HEK293 (cell line): ENCODE measurements around the gene PTPN9.

ENCODE experiments used
- CTCF ChIA-PET: fragments of 350-600 bp; formaldehyde crosslinking; extraction: SDS; loops from one replicate; lab custom pipeline; 2021; ENCODE audit warnings: antibody characterized with exemption; lab: Yijun Ruan, JAX
- POLR2A ChIA-PET: fragments of 300-600 bp; formaldehyde crosslinking; extraction: SDS; loops from one replicate; lab custom pipeline; 2020; ENCODE audit warnings: antibody characterized with exemption, inconsistent platforms; lab: Yijun Ruan, JAX
- H3K27ac ChIP-seq: fragments of 200-500 bp; sonication (Bioruptor generic); 2 replicates; pipeline ENCODE4 v1.5.1; 2014; ENCODE audit warnings: low read depth, low read length, control low read depth, inconsistent platforms; ENCODE audit errors: extremely low read depth
- H3K36me3 ChIP-seq, 2 experiments: fragments of 200-500 bp in 1 of 2; sonication (Bioruptor generic) in 1 of 2; 1 replicate in 1 of 2; 2 replicates in 1 of 2; pipeline ENCODE4 v1.5.1; 2014 to 2017; ENCODE audit warnings: inconsistent platforms in 2 of 2, low read length in 2 of 2; ENCODE audit not compliant: control insufficient read depth in 2 of 2, insufficient read depth in 1 of 2
- H3K4me1 ChIP-seq: fragments of 200-500 bp; sonication (Bioruptor generic); 2 replicates; pipeline ENCODE4 v1.5.1; 2014; ENCODE audit warnings: mild to moderate bottlenecking, low read length, inconsistent platforms; ENCODE audit not compliant: control insufficient read depth, insufficient read depth
- H3K4me3 ChIP-seq: 2 replicates; pipeline ENCODE4 v1.5.1; 2011; ENCODE audit warnings: low read depth, mild to moderate bottlenecking, control low read depth, low read length, moderate library complexity
- H3K9me3 ChIP-seq: fragments of 200-500 bp; sonication (Bioruptor generic); 2 replicates; pipeline ENCODE4 v1.5.1; 2014; ENCODE audit warnings: low read depth, low read length, inconsistent platforms; ENCODE audit not compliant: control insufficient read depth, insufficient read depth
- GLI4 ChIP-seq: fragments of 450-650 bp; formaldehyde crosslinking; IDR thresholded peaks from 2 replicates; pipeline ENCODE4 v1.5.1; 2016; ENCODE audit warnings: missing biosample characterization, missing genetic modification characterization
- KLF16 ChIP-seq: fragments of 450-650 bp; formaldehyde crosslinking; IDR thresholded peaks from 2 replicates; pipeline ENCODE4 v1.5.1; 2017; ENCODE audit warnings: missing biosample characterization, missing genetic modification characterization
- KLF17 ChIP-seq: fragments of 450-650 bp; formaldehyde crosslinking; IDR thresholded peaks from 2 replicates; pipeline ENCODE4 v1.5.1; 2016; ENCODE audit warnings: missing biosample characterization, missing genetic modification characterization
- ZBTB26 ChIP-seq: fragments of 450-650 bp; formaldehyde crosslinking; optimal IDR thresholded peaks from 2 replicates; pipeline ENCODE3; 2016; ENCODE audit warnings: missing biosample characterization, mild to moderate bottlenecking, missing genetic modification characterization
- ZBTB44 ChIP-seq: fragments of 450-650 bp; IDR thresholded peaks from 2 replicates; pipeline ENCODE4 v1.5.1; 2018; ENCODE audit warnings: missing biosample characterization, mild to moderate bottlenecking, missing genetic modification characterization
- ZBTB8A ChIP-seq: fragments of 450-650 bp; formaldehyde crosslinking; IDR thresholded peaks from 2 replicates; pipeline ENCODE4 v1.5.1; 2016; ENCODE audit warnings: missing biosample characterization, missing genetic modification characterization
- ZNF184 ChIP-seq: fragments of 450-650 bp; IDR thresholded peaks from 2 replicates; pipeline ENCODE4 v1.5.1; 2018; ENCODE audit warnings: missing biosample characterization, mild to moderate bottlenecking, missing genetic modification characterization
- ZNF223 ChIP-seq: fragments of 450-650 bp; formaldehyde crosslinking; IDR thresholded peaks from 2 replicates; pipeline ENCODE4 v1.5.1; 2016; ENCODE audit warnings: missing biosample characterization, missing genetic modification characterization
- ZNF302 ChIP-seq: fragments of 450-650 bp; formaldehyde crosslinking; IDR thresholded peaks from 2 replicates; pipeline ENCODE4 v1.5.1; 2016; ENCODE audit warnings: missing biosample characterization, missing genetic modification characterization, low read depth
- ZNF48 ChIP-seq: fragments of 450-650 bp; formaldehyde crosslinking; IDR thresholded peaks from 2 replicates; pipeline ENCODE4 v1.5.1; 2016; ENCODE audit warnings: missing biosample characterization, missing genetic modification characterization
- ZNF501 ChIP-seq: fragments of 450-650 bp; formaldehyde crosslinking; IDR thresholded peaks from 2 replicates; pipeline ENCODE4 v1.5.1; 2016; ENCODE audit warnings: missing biosample characterization, missing genetic modification characterization
- ZNF548 ChIP-seq: fragments of 450-650 bp; formaldehyde crosslinking; IDR thresholded peaks from 2 replicates; pipeline ENCODE4 v1.5.1; 2016; ENCODE audit warnings: missing biosample characterization, missing genetic modification characterization
- ZNF600 ChIP-seq: fragments of 450-650 bp; formaldehyde crosslinking; IDR thresholded peaks from 2 replicates; pipeline ENCODE4 v1.5.1; 2016; ENCODE audit warnings: missing biosample characterization, missing genetic modification characterization
- ZNF610 ChIP-seq: fragments of 450-650 bp; formaldehyde crosslinking; IDR thresholded peaks from 2 replicates; pipeline ENCODE4 v1.5.1; 2016; ENCODE audit warnings: missing biosample characterization, missing genetic modification characterization, borderline replicate concordance
- ZNF704 ChIP-seq: fragments of 450-650 bp; formaldehyde crosslinking; IDR thresholded peaks from 2 replicates; pipeline ENCODE4 v1.5.1; 2016; ENCODE audit warnings: missing biosample characterization, missing genetic modification characterization
- ZNF768 ChIP-seq: fragments of 450-650 bp; formaldehyde crosslinking; IDR thresholded peaks from 2 replicates; pipeline ENCODE4 v1.5.1; 2018; ENCODE audit warnings: missing biosample characterization, mild to moderate bottlenecking, missing genetic modification characterization
- ZNF777 ChIP-seq: fragments of 450-650 bp; formaldehyde crosslinking; IDR thresholded peaks from 2 replicates; pipeline ENCODE4 v1.5.1; 2017; ENCODE audit warnings: missing biosample characterization, missing genetic modification characterization, borderline replicate concordance
- ZNF785 ChIP-seq: fragments of 450-650 bp; formaldehyde crosslinking; IDR thresholded peaks from 2 replicates; pipeline ENCODE4 v1.5.1; 2016; ENCODE audit warnings: missing biosample characterization, missing genetic modification characterization
- ZSCAN23 ChIP-seq: fragments of 450-650 bp; formaldehyde crosslinking; IDR thresholded peaks from 2 replicates; pipeline ENCODE4 v1.5.1; 2016; ENCODE audit warnings: missing biosample characterization, missing genetic modification characterization
- ZSCAN5A ChIP-seq: fragments of 450-650 bp; formaldehyde crosslinking; IDR thresholded peaks from 2 replicates; pipeline ENCODE4 v1.5.1; 2016; ENCODE audit warnings: missing biosample characterization, missing genetic modification characterization
- TF ChIP-seq, protein P1 (sequence below): fragments of 450-650 bp; formaldehyde crosslinking; IDR thresholded peaks from 2 replicates; pipeline ENCODE4 v1.5.1; 2016; ENCODE audit warnings: missing biosample characterization, missing genetic modification characterization
- TF ChIP-seq, protein P2 (sequence below): fragments of 450-650 bp; formaldehyde crosslinking; IDR thresholded peaks from 2 replicates; pipeline ENCODE4 v1.5.1; 2016; ENCODE audit warnings: missing biosample characterization, missing genetic modification characterization

PTPN9 gene

DNA sequence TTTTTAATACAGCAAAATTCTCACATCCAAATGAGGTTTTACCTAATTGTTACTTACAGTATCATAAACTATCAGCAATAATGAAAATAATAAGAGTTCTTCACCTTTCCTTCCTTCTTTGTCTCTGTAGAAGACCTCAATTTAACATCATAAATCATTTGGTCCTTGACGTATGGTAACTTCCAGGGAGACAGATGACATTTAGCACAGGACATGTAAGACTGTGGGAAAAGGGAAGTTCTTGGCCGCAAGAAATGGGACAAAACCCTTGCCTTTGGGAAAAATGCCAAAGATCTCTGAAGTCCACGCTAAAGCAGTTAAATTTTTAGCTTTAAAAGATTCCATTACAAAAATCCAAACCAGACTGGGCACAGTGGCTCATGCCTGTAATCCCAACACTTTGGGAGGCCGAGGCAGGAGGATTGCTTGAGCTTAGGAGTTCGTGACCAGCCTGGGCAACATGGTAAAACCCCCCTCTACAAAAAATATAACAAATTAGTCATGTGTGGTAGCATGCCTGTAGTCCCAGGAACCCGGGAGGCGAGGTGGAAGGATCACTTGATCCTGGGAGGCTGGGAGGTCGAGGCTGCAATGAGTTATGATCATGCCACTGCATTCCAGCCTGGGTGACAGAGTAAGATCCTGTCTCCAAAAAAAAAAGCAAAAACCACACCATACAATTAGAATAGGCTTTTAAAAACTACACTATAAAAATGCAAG is 8.8 kb downstream of the PTPN9 start (continued):
- TF ChIP-seq ZNF48 (tag by site-specific recombination) (no peak), ZNF302 (tag by site-specific recombination) (no peak), GLI4 (tag by site-specific recombination) (no peak), ZNF704 (tag by site-specific recombination) (no peak), KLF16 (no peak), ZNF785 (tag by site-specific recombination) (no peak), ZNF777 (tag by site-specific recombination) (no peak)

DNA sequence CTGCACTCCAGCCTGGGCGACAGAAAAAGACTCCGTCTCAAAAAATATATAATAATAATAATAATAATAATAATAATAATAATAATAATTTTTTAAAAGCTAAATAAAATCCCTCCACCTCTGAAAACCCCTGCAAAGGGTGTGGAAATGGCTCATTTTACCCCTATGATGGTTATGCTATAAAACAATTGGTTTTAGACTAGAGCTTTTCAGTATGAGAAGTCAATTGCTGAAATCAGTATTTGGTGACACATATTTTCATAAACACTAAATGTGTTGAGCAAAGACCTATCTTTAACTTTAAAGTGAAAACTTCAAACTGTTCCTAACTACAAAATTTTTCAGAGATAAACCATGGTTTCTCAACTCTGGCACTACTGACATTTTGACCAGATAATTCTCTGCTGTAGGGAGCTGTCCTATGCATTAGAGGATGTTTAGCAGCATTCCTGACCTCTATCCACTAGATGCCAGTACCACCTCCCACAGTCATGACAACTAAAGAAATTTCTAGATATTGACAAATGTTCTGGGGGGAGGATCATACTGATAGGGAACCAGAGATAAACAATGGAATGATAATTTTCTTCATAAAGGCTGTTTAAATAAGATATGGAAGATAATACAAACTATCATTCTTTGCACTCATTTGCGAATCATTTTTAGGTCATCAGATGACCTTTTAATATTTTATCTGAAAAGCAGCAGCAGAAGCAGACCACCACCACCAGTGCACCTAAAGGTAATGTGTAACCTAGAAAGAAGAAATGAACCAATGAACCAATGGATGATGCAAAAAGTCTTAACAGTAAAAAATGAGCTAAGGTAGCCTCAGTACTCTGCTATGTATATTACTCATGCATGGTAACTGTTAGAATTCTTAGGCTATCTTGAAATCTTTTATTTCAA is 13.8 kb downstream of the PTPN9 start:
- POLR2A ChIA-PET, result interaction anchor here (1.2 kb wide), 1 partner anchor 14 kb away, joined by 3 read pairs; the partner anchor contains the start of gene PTPN9
- CTCF ChIA-PET, result interaction anchor here (1.0 to 1.1 kb wide), 3 partner anchors 22 to 197 kb away, joined by 3 to 4 read pairs (median 3); no protein-coding TSS in a partner anchor
- Histone ChIP-seq H3K4me3 (no peak overlapping the region), H3K9me3 (no peaks in the 10 kb centered on the region), H3K4me1 (peaks cover 4% of the 10 kb centered on the region; the same call in 1 of the 2 replicates), H3K27ac (no peak overlapping the region), H3K36me3 (peaks cover 6 to 17% of the 10 kb centered on the region in 2 experiments; a peak in 2 of 3 replicates)
- no peak for TF ChIP-seq ZNF184 (tag by site-specific recombination)
- no peak for TF ChIP-seq ZBTB8A
- no peak for TF ChIP-seq ZNF610 (tag by site-specific recombination)
- TF ChIP-seq ZNF223, result no peak
- TF ChIP-seq ZNF501 (tag by site-specific recombination), result no peak
- no peak for TF ChIP-seq ZSCAN5A (tag by site-specific recombination)
- TF ChIP-seq, protein P1, sequence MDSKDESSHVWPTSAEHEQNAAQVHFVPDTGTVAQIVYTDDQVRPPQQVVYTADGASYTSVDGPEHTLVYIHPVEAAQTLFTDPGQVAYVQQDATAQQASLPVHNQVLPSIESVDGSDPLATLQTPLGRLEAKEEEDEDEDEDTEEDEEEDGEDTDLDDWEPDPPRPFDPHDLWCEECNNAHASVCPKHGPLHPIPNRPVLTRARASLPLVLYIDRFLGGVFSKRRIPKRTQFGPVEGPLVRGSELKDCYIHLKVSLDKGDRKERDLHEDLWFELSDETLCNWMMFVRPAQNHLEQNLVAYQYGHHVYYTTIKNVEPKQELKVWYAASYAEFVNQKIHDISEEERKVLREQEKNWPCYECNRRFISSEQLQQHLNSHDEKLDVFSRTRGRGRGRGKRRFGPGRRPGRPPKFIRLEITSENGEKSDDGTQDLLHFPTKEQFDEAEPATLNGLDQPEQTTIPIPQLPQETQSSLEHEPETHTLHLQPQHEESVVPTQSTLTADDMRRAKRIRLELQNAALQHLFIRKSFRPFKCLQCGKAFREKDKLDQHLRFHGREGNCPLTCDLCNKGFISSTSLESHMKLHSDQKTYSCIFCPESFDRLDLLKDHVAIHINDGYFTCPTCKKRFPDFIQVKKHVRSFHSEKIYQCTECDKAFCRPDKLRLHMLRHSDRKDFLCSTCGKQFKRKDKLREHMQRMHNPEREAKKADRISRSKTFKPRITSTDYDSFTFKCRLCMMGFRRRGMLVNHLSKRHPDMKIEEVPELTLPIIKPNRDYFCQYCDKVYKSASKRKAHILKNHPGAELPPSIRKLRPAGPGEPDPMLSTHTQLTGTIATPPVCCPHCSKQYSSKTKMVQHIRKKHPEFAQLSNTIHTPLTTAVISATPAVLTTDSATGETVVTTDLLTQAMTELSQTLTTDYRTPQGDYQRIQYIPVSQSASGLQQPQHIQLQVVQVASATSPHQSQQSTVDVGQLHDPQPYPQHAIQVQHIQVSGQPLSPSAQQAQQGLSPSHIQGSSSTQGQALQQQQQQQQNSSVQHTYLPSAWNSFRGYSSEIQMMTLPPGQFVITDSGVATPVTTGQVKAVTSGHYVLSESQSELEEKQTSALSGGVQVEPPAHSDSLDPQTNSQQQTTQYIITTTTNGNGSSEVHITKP (tag by site-specific recombination), result no peak
- TF ChIP-seq, protein P2, sequence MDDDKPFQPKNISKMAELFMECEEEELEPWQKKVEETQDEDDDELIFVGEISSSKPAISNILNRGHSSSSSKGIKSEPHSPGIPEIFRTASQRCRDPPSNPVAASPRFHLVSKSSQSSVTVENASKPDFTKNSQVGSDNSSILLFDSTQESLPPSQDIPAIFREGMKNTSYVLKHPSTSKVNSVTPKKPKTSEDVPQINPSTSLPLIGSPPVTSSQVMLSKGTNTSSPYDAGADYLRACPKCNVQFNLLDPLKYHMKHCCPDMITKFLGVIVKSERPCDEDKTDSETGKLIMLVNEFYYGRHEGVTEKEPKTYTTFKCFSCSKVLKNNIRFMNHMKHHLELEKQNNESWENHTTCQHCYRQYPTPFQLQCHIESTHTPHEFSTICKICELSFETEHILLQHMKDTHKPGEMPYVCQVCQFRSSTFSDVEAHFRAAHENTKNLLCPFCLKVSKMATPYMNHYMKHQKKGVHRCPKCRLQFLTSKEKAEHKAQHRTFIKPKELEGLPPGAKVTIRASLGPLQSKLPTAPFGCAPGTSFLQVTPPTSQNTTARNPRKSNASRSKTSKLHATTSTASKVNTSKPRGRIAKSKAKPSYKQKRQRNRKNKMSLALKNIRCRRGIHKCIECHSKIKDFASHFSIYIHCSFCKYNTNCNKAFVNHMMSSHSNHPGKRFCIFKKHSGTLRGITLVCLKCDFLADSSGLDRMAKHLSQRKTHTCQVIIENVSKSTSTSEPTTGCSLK, result no peak
- TF ChIP-seq ZNF548 (tag by site-specific recombination), result no peak
- TF ChIP-seq ZNF768 (tag by site-specific recombination), result no peak
- TF ChIP-seq ZSCAN23 (tag by site-specific recombination), result no peak
- no peak for TF ChIP-seq KLF17 (tag by site-specific recombination)
- TF ChIP-seq ZBTB26 (tag by site-specific recombination), result no peak
- no peak for TF ChIP-seq ZNF600 (tag by site-specific recombination)
- TF ChIP-seq ZBTB44 (tag by site-specific recombination), result no peak
